ENCODE data around the gene PPM1H.
"Not testable (repeated sequence)": the region's sequence is repeated elsewhere in the genome, so short reads cannot be mapped to it uniquely, and the experiment has no call there.

Gene PPM1H

DNA sequence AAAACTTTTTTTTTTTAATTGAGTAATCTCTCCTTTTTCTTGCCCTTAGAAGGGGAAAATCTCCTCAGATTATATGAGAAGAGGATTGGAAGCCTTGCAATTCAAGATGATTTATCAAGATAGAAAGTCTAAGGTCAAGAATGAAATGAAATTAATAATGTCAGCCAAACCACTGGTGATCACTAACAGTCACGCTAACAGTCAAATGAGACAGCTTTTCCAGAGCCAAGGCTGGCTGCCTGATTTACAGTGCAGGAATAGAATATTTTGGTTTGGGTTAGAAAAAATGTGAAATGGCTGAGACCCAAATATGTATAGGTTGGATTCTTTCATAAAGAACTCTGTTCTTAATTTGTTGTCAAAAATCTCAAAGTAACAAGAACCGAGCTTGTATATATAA, 204.3 kb downstream of the PPM1H start:
- Mint-ChIP-seq H3K27me3 (ENCODE audit: low read depth) (peaks cover 3% of the 10 kb centered on the region), H3K4me1 (ENCODE audit: low read depth) (no peaks in the 10 kb centered on the region), H3K9me3 (no peaks in the 10 kb centered on the region), H3K27ac (no peak overlapping the region), H3K4me3 (no peak overlapping the region), H3K36me3 (ENCODE audit: low read depth) (no peaks in the 10 kb centered on the region)
- DNase-seq (ENCODE audit: low spot score), result no peak

- not testable (repeated sequence) for H3K27me3 Mint-ChIP-seq (ENCODE audit: low read depth); H3K27ac Mint-ChIP-seq; H3K4me3 Mint-ChIP-seq; DNase-seq (ENCODE audit: low spot score); H3K4me1 Mint-ChIP-seq (ENCODE audit: low read depth); H3K9me3 Mint-ChIP-seq; H3K36me3 Mint-ChIP-seq (ENCODE audit: low read depth)
These were observed 205.1 kb downstream of the PPM1H start for GRCh38 chr12:62729579-62730544.

GRCh38 chr12:62728741-62729140, 206.2 kb downstream of the PPM1H start:
- Mint-ChIP-seq H3K27me3 (ENCODE audit: low read depth) (peaks cover 3% of the 10 kb centered on the region), H3K4me1 (ENCODE audit: low read depth) (no peaks in the 10 kb centered on the region), H3K4me3 (no peak overlapping the region), H3K36me3 (ENCODE audit: low read depth) (no peaks in the 10 kb centered on the region), H3K9me3 (no peaks in the 10 kb centered on the region), H3K27ac (no peak overlapping the region)
- no peak for DNase-seq (ENCODE audit: low spot score)

DNA sequence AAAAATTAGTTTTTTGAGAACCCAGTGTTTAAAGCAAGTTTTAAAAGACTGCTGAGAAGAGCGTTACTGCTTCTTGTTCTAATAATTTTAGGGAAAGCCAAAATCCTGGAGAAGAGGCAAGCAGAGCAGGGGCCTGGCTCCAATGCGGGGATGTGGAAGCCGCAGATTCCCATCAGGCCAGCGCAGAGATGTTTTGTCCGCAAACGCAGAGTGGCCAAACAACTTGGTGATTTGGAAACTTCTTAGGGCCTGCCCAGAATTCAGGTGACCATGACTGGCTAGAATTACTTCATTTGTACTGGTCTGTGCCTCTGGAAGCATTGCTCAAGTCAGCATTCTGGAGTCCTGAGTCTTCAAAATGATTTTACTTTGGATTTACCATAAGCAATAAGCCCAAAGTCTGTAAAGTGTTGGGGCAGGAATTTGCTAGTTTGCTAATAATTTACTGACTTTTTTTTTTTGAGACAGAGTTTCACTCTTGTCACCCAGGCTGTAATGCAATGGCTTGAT, 208.4 kb downstream of the PPM1H start:
- peaks cover 3% of the 10 kb centered on the region for H3K27me3 Mint-ChIP-seq (ENCODE audit: low read depth)
- H3K27ac Mint-ChIP-seq, result no peak overlapping the region
- no peaks in the 10 kb centered on the region for H3K36me3 Mint-ChIP-seq (ENCODE audit: low read depth)
- DNase-seq (ENCODE audit: low spot score), result no peak
- no peak overlapping the region for H3K4me3 Mint-ChIP-seq
- H3K9me3 Mint-ChIP-seq, result no peaks in the 10 kb centered on the region
- no peaks in the 10 kb centered on the region for H3K4me1 Mint-ChIP-seq (ENCODE audit: low read depth)

DNA sequence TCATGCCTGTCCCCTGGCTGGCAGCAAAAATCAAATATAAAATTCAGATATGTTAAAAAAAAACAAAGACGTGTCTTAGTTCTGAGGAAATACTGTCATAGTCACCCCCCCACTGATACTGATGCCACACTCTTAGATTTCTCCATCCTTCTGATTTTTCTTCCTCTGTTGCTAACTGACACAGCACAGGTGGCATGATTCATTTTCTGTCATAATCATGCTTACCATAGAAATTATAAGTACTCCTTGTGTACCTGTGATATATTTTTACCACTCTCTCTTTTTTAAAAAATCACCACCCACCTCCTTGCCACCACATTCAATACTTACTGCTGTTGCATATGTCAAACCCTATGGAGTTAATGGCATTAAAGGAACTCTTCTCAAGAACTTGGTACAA, 209.2 kb downstream of the PPM1H start:
- no peak for DNase-seq (ENCODE audit: low spot score)
- Mint-ChIP-seq H3K4me3 (no peak overlapping the region), H3K4me1 (ENCODE audit: low read depth) (no peaks in the 10 kb centered on the region), H3K36me3 (ENCODE audit: low read depth) (no peaks in the 10 kb centered on the region), H3K27ac (no peak overlapping the region), H3K9me3 (no peaks in the 10 kb centered on the region), H3K27me3 (ENCODE audit: low read depth) (peaks cover 8% of the 10 kb centered on the region)

DNA sequence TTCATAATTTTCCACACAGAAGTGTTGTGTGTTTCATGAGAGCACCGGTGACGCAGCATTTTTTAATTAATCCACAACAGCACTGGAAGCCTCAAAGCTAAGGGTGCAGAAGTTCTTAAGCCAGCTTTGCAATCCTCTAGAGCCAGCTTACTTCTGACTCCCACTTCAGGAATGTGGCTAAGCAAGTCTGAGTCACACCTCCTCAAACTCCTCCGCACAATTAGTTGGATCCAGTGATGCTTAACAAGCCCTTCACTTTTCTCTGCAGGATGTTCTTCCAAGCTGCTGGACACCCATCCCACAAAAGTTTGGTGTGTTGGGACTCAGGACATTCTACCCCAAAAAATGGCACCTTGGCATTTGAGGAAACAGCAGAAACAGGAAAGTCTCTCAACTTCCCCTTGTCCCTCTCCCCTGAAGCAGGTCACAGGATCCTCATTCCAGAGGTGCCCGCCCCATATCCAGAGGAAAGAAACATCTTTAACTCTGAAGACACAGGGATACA, 210.0 kb downstream of the PPM1H start:
- Mint-ChIP-seq H3K27ac (no peak overlapping the region), H3K27me3 (ENCODE audit: low read depth) (peaks cover 8% of the 10 kb centered on the region), H3K4me3 (no peak overlapping the region), H3K9me3 (no peaks in the 10 kb centered on the region), H3K4me1 (ENCODE audit: low read depth) (no peaks in the 10 kb centered on the region), H3K36me3 (ENCODE audit: low read depth) (no peaks in the 10 kb centered on the region)
- DNase-seq (ENCODE audit: low spot score), result no peak

DNA sequence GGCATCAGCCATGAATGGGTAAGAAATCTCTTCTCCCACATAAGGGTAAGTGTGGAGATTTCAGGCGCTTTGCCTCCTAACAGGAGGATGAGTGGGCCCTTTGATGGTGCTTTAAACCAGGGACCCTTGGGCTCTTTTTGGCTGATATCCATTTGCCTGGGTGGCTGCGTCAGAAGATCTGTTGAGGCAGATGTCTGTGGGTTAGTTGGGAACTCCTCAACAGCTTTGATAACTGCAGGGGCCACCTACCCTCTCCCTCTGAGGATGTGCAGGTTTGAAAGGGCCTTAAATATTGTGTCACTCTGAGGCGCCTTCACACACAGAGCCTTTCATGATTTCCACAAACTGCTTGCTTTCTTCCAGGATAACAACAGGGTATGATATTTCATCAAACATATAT, 210.7 kb downstream of the PPM1H start:
- no peaks in the 10 kb centered on the region for H3K4me1 Mint-ChIP-seq (ENCODE audit: low read depth)
- no peaks in the 10 kb centered on the region for H3K9me3 Mint-ChIP-seq
- H3K27me3 Mint-ChIP-seq (ENCODE audit: low read depth), result peaks cover 8% of the 10 kb centered on the region
- H3K36me3 Mint-ChIP-seq (ENCODE audit: low read depth), result no peaks in the 10 kb centered on the region
- no peak overlapping the region for H3K27ac Mint-ChIP-seq
- no peak overlapping the region for H3K4me3 Mint-ChIP-seq
- no peak for DNase-seq (ENCODE audit: low spot score)

GRCh38 chr12:62722971-62723680, 211.8 kb downstream of the PPM1H start:
- Mint-ChIP-seq H3K36me3 (ENCODE audit: low read depth) (no peaks in the 10 kb centered on the region), H3K4me3 (no peak overlapping the region), H3K9me3 (no peaks in the 10 kb centered on the region), H3K27me3 (ENCODE audit: low read depth) (peaks cover 11% of the 10 kb centered on the region), H3K27ac (no peak overlapping the region), H3K4me1 (ENCODE audit: low read depth) (no peaks in the 10 kb centered on the region)
- DNase-seq (ENCODE audit: low spot score), result no peak

DNA sequence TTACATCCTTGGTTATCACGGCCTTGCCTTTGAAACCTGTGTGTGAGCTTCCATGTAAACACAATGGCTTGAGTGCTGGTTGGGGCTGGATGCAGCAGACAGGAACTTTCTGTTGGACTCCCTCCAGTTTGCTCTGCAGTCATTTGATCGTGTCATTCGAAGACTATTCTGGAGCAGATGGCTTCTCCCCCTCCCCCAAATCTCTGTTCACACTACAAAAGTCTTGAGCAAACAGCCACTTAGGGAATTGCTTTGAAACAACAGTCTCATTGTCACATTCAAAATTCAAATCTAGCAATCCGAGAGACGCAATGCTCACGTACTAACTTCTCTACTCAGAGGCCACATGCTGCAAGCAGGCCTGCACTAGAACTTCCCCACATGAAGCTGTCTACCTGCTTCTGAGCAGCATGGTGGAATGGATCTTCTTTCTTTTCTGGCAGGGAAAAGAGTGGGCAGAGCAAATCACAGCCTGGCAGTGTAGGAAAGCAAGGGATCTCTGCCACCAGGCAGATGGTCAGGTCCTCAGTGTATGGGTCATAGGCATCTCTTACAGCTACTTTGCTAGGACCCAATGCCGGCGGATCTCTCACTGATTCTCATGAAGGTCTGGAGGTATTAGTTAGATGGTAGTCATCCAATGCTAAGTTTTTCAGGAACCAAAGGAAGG, 214.2 kb downstream of the PPM1H start:
- DNase-seq (ENCODE audit: low spot score), result no peak
- Mint-ChIP-seq H3K4me1 (ENCODE audit: low read depth) (no peaks in the 10 kb centered on the region), H3K4me3 (no peak overlapping the region), H3K36me3 (ENCODE audit: low read depth) (no peaks in the 10 kb centered on the region), H3K9me3 (no peaks in the 10 kb centered on the region), H3K27ac (no peak overlapping the region), H3K27me3 (ENCODE audit: low read depth) (peaks cover 12% of the 10 kb centered on the region)

- no peaks in the 10 kb centered on the region for H3K9me3 Mint-ChIP-seq
- peaks cover 11% of the 10 kb centered on the region for H3K27me3 Mint-ChIP-seq (ENCODE audit: low read depth)
- H3K36me3 Mint-ChIP-seq (ENCODE audit: low read depth), result no peaks in the 10 kb centered on the region
- no peak overlapping the region for H3K4me3 Mint-ChIP-seq
- H3K4me1 Mint-ChIP-seq (ENCODE audit: low read depth), result no peaks in the 10 kb centered on the region
- DNase-seq (ENCODE audit: low spot score), result no peak
- H3K27ac Mint-ChIP-seq, result no peak overlapping the region
These were observed 214.9 kb downstream of the PPM1H start for GRCh38 chr12:62720025-62720424.

- no peak for DNase-seq (ENCODE audit: low spot score)
- no peaks in the 10 kb centered on the region for H3K4me1 Mint-ChIP-seq (ENCODE audit: low read depth)
- H3K27me3 Mint-ChIP-seq (ENCODE audit: low read depth), result peaks cover 11% of the 10 kb centered on the region
- no peaks in the 10 kb centered on the region for H3K9me3 Mint-ChIP-seq
- no peak overlapping the region for H3K4me3 Mint-ChIP-seq
- no peak overlapping the region for H3K27ac Mint-ChIP-seq
- no peaks in the 10 kb centered on the region for H3K36me3 Mint-ChIP-seq (ENCODE audit: low read depth)
These were observed 216.1 kb downstream of the PPM1H start for GRCh38 chr12:62718762-62719426.

DNA sequence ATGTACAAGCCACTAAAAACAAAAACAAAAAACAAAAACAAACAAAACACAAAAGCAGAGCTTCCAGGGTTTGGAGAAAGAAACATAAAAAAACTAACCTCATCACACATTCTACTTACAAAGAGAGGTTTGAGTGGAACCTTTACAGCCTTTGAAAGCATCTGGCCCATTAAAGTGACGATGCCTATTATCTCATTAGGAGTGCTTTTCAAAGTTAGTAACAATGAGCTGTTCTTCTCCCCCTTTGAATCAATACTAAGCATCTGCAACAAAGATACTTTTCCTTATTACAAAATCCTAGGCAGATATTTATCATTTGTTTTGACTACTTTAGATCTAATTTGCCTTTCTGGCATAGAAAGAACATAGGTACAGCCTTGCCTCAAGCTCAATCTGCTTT, 217.3 kb downstream of the PPM1H start:
- no peak overlapping the region for H3K27ac Mint-ChIP-seq
- DNase-seq (ENCODE audit: low spot score), result no peak
- H3K4me1 Mint-ChIP-seq (ENCODE audit: low read depth), result no peaks in the 10 kb centered on the region
- no peaks in the 10 kb centered on the region for H3K36me3 Mint-ChIP-seq (ENCODE audit: low read depth)
- H3K9me3 Mint-ChIP-seq, result no peaks in the 10 kb centered on the region
- no peak overlapping the region for H3K4me3 Mint-ChIP-seq
- H3K27me3 Mint-ChIP-seq (ENCODE audit: low read depth), result peaks cover 11% of the 10 kb centered on the region

- Mint-ChIP-seq H3K4me3 (no peak overlapping the region), H3K36me3 (ENCODE audit: low read depth) (no peaks in the 10 kb centered on the region), H3K9me3 (no peaks in the 10 kb centered on the region), H3K27me3 (ENCODE audit: low read depth) (peaks cover 11% of the 10 kb centered on the region), H3K4me1 (ENCODE audit: low read depth) (no peaks in the 10 kb centered on the region), H3K27ac (no peak overlapping the region)
- DNase-seq (ENCODE audit: low spot score), result no peak
These were observed 218.0 kb downstream of the PPM1H start for GRCh38 chr12:62716866-62717525.

All from T-helper 2 cell treated with Interferon-gamma antibody and Interleukin-4, amounts not matched to agents 5 μg/mL and 100 μg/mL, for 36 hours (primary cell).